ENCODE measurements around the gene COQ7.

DNA sequence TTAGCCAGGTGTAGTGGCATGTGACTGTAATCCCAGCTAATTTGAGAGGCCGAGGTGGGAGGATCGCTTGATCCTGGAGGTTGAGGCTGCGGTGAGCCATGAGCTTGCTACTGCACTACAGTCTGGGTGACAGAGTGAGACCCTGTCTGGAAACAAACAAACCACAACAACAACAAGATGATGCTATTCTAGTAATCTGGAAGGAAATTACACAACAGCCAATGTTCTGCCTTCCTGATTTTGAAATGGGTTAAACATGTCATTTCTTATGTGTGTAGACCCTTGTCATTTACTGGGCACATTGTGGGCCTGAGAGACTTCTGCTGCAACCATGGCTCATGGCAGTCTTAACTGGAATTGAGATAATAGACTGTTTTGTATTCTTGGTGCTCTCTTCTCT is 5.9 kb downstream of the COQ7 start:
- no peak for TF ChIP-seq POLR2A (IDR thresholded peaks at IDR 0.05)
- TF ChIP-seq, protein P1, sequence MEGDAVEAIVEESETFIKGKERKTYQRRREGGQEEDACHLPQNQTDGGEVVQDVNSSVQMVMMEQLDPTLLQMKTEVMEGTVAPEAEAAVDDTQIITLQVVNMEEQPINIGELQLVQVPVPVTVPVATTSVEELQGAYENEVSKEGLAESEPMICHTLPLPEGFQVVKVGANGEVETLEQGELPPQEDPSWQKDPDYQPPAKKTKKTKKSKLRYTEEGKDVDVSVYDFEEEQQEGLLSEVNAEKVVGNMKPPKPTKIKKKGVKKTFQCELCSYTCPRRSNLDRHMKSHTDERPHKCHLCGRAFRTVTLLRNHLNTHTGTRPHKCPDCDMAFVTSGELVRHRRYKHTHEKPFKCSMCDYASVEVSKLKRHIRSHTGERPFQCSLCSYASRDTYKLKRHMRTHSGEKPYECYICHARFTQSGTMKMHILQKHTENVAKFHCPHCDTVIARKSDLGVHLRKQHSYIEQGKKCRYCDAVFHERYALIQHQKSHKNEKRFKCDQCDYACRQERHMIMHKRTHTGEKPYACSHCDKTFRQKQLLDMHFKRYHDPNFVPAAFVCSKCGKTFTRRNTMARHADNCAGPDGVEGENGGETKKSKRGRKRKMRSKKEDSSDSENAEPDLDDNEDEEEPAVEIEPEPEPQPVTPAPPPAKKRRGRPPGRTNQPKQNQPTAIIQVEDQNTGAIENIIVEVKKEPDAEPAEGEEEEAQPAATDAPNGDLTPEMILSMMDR (IDR thresholded peaks at IDR 0.05) = no peak

Measured in lower leg skin (tissue), 3 donors.